SK-N-SH (cell line): Measurements from ENCODE around the gene UGT1A3. TPM values are rescaled to one million over a fixed set of nuclear protein-coding genes. Genes with fewer than 3 reads are reported as not detected.

ENCODE experiments used
- CTCF ChIA-PET: fragments of 300-600, 350-600 bp; formaldehyde crosslinking; extraction: SDS; loops from one replicate; lab custom pipeline; 2021; lab: Yijun Ruan, JAX
- POLR2A ChIA-PET: fragments of 350-600 bp; sonication (Branson Sonifier 250); formaldehyde crosslinking; extraction: SDS; loops from one replicate; lab custom pipeline; 2020; ENCODE audit warnings: antibody characterized with exemption, inconsistent platforms; lab: Yijun Ruan, JAX
- DNase-seq: peaks from one replicate; pipeline ENCODE4 v3.0.0; 2012
- H2AFZ ChIP-seq: fragments of 200-600 bp; sonication (generic); 2 replicates; pipeline ENCODE4 v1.8.1; 2016; ENCODE audit warnings: antibody characterized with exemption, mild to moderate bottlenecking, low read depth
- H3F3A ChIP-seq: fragments of 200-600 bp; sonication (generic); replicated peaks from 2 replicates; pipeline ENCODE3; 2016; ENCODE audit warnings: antibody characterized with exemption, mild to moderate bottlenecking; ENCODE audit not compliant: insufficient read depth
- H3K27ac ChIP-seq, 2 experiments: fragments of 200-500 bp in 1 of 2; fragments of 200-600 bp in 1 of 2; sonication (Bioruptor generic) in 1 of 2; sonication (generic), shearing (Covaris generic) in 1 of 2; 2 replicates each; pipeline versions ENCODE4 v1.5.1 to v1.6.1; 2014 to 2016; ENCODE audit warnings: low read depth in 2 of 2, inconsistent platforms in 1 of 2, low read length in 1 of 2, mild to moderate bottlenecking in 1 of 2, mixed read lengths in 1 of 2
- H3K27me3 ChIP-seq: fragments of 200-600 bp; sonication (generic), shearing (Covaris generic); 2 replicates; pipeline ENCODE4 v1.6.1; 2016; ENCODE audit warnings: mixed run types; ENCODE audit not compliant: insufficient read depth
- H3K36me3 ChIP-seq, 2 experiments: fragments of 200-500 bp in 1 of 2; fragments of 200-600 bp in 1 of 2; sonication (Bioruptor generic) in 1 of 2; sonication (generic) in 1 of 2; replicated peaks in 1 of 2; 2 replicates each; pipeline versions ENCODE3 to v1.5.1; 2014 to 2016; ENCODE audit warnings: low read length in 1 of 2, mild to moderate bottlenecking in 1 of 2; ENCODE audit not compliant: insufficient read depth in 2 of 2, control insufficient read depth in 1 of 2
- H3K4me1 ChIP-seq, 2 experiments: fragments of 200-500 bp in 1 of 2; fragments of 200-600 bp in 1 of 2; sonication (Bioruptor generic) in 1 of 2; sonication (generic), shearing (Covaris generic) in 1 of 2; 2 replicates each; pipeline versions ENCODE4 v1.5.1 to v1.6.1; 2014 to 2016; ENCODE audit warnings: low read depth in 1 of 2, low read length in 1 of 2, mixed run types in 1 of 2; ENCODE audit not compliant: insufficient read depth in 2 of 2, control insufficient read depth in 1 of 2
- H3K4me2 ChIP-seq: fragments of 200-600 bp; sonication (generic), shearing (Covaris generic); 2 replicates; pipeline ENCODE4 v1.6.1; 2017; ENCODE audit warnings: mixed run types
- H3K4me3 ChIP-seq, 2 experiments: fragments of 200-500 bp in 1 of 2; fragments of 200-600 bp in 1 of 2; sonication (Bioruptor generic) in 1 of 2; sonication (generic), shearing (Covaris generic) in 1 of 2; 2 replicates each; pipeline versions ENCODE4 v1.5.1 to v1.8.1; 2014 to 2016; ENCODE audit warnings: low read depth in 2 of 2, inconsistent platforms in 1 of 2, low read length in 1 of 2, mild to moderate bottlenecking in 1 of 2, mixed read lengths in 1 of 2, moderate library complexity in 1 of 2
- H3K79me2 ChIP-seq: fragments of 200-600 bp; sonication (generic); 2 replicates; pipeline ENCODE4 v1.8.1; 2017; ENCODE audit warnings: mild to moderate bottlenecking; ENCODE audit not compliant: insufficient read depth
- H3K9ac ChIP-seq: fragments of 200-600 bp; sonication (generic); 2 replicates; pipeline ENCODE4 v1.6.1; 2017; ENCODE audit warnings: mixed run types
- H3K9me2 ChIP-seq: fragments of 200-600 bp; sonication (generic); 2 replicates; pipeline ENCODE4 v1.6.1; 2017; ENCODE audit warnings: mixed run types
- H3K9me3 ChIP-seq: fragments of 200-600 bp; sonication (generic); 2 replicates; pipeline ENCODE4 v1.6.1; 2017; ENCODE audit warnings: mixed run types, mild to moderate bottlenecking, moderate library complexity
- H4K20me1 ChIP-seq: fragments of 200-600 bp; sonication (generic); 2 replicates; pipeline ENCODE4 v1.6.1; 2017; ENCODE audit warnings: mild to moderate bottlenecking, mixed run types; ENCODE audit not compliant: insufficient read depth
- EP300 ChIP-seq, 2 experiments: IDR thresholded peaks; 2 replicates each; pipeline versions ENCODE4 v1.4.0 to v1.6.1; 2012; ENCODE audit warnings: borderline replicate concordance in 1 of 2, low read depth in 1 of 2, low read length in 1 of 2
- FOXJ3 ChIP-seq: sonication (generic); formaldehyde crosslinking; IDR thresholded peaks from 2 replicates; pipeline ENCODE4 v1.5.1; 2020; ENCODE audit warnings: mild to moderate bottlenecking, missing genetic modification reagents
- JUND ChIP-seq: IDR thresholded peaks from 2 replicates; pipeline ENCODE4 v1.4.0; 2012
- MEF2A ChIP-seq: IDR thresholded peaks from 2 replicates; pipeline ENCODE4 v1.4.0; 2012; ENCODE audit warnings: low read depth, borderline replicate concordance
- NFIC ChIP-seq: IDR thresholded peaks from 2 replicates; pipeline ENCODE4 v1.4.0; 2012; ENCODE audit warnings: borderline replicate concordance
- POLR2AphosphoS5 ChIP-seq: IDR thresholded peaks from 2 replicates; pipeline ENCODE4 v1.6.1; 2012; ENCODE audit warnings: low read depth, low read length
- RAD21 ChIP-seq: IDR thresholded peaks from 2 replicates; pipeline ENCODE4 v1.6.1; 2012; ENCODE audit warnings: mild to moderate bottlenecking, low read length
- TCF12 ChIP-seq: IDR thresholded peaks from 2 replicates; pipeline ENCODE4 v1.4.0; 2012
- TEAD4 ChIP-seq: IDR thresholded peaks from 2 replicates; pipeline ENCODE4 v1.4.0; 2012; ENCODE audit warnings: mild to moderate bottlenecking, borderline replicate concordance; ENCODE audit not compliant: insufficient read depth
- YY1 ChIP-seq: IDR thresholded peaks from 2 replicates; pipeline ENCODE4 v1.4.0; 2012; ENCODE audit warnings: low read depth, mild to moderate bottlenecking
- WGBS: methylation state at CpG from one replicate; pipeline ENCODE4 v1.1.6; 2017; ENCODE audit warnings: low lambda C conversion rate; 5-methylcytosine and 5-hydroxymethylcytosine counted together
- polyA plus RNA-seq, 3 experiments: library from polyadenylated mRNA; depleted of rRNA; stranded (reverse); fragments of >200 nt; gene quantifications; 2 replicates each; pipeline ENCODE4 v1.2.3, GENCODE V29; 2012
- TF ChIP-seq, protein P1 (sequence below): IDR thresholded peaks from 2 replicates; pipeline ENCODE4 v1.6.1; 2012; ENCODE audit warnings: mild to moderate bottlenecking, low read depth, low read length, moderate library complexity
- TF ChIP-seq, protein P2 (sequence below): fragments of 150-350 bp; IDR thresholded peaks from 2 replicates; pipeline ENCODE4 v1.6.1; 2017; ENCODE audit warnings: antibody characterized with exemption, low read length, low read depth, borderline replicate concordance

UGT1A3 gene
- polyA plus RNA-seq, 1 of the 3 experiments (the other 2 are of a cell fraction): not detected

DNA sequence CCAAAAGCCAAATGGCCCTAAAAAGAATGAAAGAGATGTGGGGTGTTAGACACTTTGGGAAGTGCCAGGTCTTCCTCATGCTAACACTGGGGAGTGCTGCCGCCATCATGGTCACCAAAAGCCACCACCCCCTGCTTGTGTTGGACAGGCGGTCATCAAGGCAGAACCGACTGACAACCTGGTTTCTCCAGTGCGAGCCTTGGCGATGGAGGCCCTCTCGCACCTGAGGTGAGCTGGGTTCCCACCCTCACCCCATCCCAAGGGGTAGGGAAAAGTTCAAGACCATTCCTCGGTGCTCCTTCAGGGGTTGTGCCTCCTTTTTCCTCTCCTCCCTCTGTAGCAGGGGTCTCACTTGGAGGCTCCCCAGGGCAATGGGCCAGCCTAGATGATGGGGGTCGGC, 82.9 kb downstream of the UGT1A3 start:
- H3K27me3 ChIP-seq: no peaks in the 10 kb centered on the region; the same call in 1 of the 2 replicates
- 14% methylated on average over 1 of the region's 8 CpGs for WGBS

DNA sequence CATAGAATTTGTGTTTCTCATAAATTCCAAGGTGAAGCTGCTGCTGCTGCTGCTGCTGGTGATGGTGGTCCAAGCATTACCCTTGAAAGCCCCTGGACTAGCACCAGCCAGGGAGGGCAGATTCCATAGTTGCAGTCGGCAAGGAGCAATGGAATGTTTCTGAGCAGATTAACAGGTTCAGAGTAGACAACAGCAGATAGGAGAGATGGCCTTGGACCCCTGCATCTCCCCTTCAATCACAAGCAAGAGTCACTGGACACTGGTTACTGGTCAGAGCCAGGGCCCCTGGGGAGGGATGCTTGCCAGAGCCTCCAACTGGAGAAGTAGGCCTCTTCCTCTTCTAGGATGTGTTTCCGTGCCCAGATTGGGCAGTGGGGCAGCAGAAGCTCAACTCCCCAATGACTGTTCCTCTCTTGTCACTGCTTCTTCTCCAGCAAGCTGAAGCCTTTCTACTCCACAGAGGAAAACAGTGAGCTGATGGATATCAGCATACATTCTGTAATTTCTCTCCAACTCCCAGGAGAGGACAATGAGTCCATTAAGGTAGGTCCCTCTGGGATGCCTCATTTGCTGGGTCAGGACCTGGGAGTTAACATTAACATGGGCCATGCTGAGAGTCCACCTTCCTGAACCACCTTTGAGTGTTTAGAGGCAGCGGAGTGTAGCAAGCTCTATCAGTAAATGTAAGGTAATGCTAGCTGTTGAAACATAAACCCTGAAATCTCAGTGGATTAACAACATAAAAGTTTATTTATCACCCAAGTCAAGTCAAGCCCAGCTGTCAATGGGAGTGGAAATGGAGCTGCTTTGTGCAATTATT, 84.6 kb downstream of the UGT1A3 start:
- H3K36me3 ChIP-seq: no peaks in the 10 kb centered on the region
- H3K27ac ChIP-seq: no peak overlapping the region
- H3K4me2 ChIP-seq: no peak overlapping the region
- TF ChIP-seq YY1: no peak
- TF ChIP-seq EP300 (IDR thresholded peaks at IDR 0.05; ENCODE audit: borderline replicate concordance in 1 of 2, low read depth in 1 of 2, low read length in 1 of 2): no peak
- TF ChIP-seq TEAD4: no peak
- TF ChIP-seq TCF12: no peak
- no peak for TF ChIP-seq FOXJ3 (CRISPR knock-in tag)
- TF ChIP-seq RAD21: no peak
- no peak for TF ChIP-seq NFIC
- TF ChIP-seq, protein P1, sequence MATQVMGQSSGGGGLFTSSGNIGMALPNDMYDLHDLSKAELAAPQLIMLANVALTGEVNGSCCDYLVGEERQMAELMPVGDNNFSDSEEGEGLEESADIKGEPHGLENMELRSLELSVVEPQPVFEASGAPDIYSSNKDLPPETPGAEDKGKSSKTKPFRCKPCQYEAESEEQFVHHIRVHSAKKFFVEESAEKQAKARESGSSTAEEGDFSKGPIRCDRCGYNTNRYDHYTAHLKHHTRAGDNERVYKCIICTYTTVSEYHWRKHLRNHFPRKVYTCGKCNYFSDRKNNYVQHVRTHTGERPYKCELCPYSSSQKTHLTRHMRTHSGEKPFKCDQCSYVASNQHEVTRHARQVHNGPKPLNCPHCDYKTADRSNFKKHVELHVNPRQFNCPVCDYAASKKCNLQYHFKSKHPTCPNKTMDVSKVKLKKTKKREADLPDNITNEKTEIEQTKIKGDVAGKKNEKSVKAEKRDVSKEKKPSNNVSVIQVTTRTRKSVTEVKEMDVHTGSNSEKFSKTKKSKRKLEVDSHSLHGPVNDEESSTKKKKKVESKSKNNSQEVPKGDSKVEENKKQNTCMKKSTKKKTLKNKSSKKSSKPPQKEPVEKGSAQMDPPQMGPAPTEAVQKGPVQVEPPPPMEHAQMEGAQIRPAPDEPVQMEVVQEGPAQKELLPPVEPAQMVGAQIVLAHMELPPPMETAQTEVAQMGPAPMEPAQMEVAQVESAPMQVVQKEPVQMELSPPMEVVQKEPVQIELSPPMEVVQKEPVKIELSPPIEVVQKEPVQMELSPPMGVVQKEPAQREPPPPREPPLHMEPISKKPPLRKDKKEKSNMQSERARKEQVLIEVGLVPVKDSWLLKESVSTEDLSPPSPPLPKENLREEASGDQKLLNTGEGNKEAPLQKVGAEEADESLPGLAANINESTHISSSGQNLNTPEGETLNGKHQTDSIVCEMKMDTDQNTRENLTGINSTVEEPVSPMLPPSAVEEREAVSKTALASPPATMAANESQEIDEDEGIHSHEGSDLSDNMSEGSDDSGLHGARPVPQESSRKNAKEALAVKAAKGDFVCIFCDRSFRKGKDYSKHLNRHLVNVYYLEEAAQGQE: no peak
- no peak for TF ChIP-seq POLR2AphosphoS5
- TF ChIP-seq, protein P2, sequence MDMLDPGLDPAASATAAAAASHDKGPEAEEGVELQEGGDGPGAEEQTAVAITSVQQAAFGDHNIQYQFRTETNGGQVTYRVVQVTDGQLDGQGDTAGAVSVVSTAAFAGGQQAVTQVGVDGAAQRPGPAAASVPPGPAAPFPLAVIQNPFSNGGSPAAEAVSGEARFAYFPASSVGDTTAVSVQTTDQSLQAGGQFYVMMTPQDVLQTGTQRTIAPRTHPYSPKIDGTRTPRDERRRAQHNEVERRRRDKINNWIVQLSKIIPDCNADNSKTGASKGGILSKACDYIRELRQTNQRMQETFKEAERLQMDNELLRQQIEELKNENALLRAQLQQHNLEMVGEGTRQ: no peak
- TF ChIP-seq JUND: no peak
- TF ChIP-seq MEF2A: no peak
- H3K27me3 ChIP-seq: no peaks in the 10 kb centered on the region; the same call in 1 of the 2 replicates
- no peaks in the 10 kb centered on the region for H3K9me3 ChIP-seq
- no peak overlapping the region for H3K9ac ChIP-seq
- WGBS: 51% methylated on average over 3 of the region's 3 CpGs
- POLR2A ChIA-PET: no interaction called here
- no peaks in the 10 kb centered on the region for H4K20me1 ChIP-seq
- no peak overlapping the region for H2AFZ ChIP-seq
- no peak overlapping the region for H3K4me3 ChIP-seq
- DNase-seq: no peak
- peaks cover 0 to 3% of the 10 kb centered on the region in 2 experiments; a peak in 1 of 4 replicates for H3K4me1 ChIP-seq
- no peaks in the 10 kb centered on the region for H3K9me2 ChIP-seq
- no peaks in the 10 kb centered on the region for H3K79me2 ChIP-seq
- no peaks in the 10 kb centered on the region for H3F3A ChIP-seq
- CTCF ChIA-PET: interaction anchor here (1.3 kb wide), 1 partner anchor 105 kb away, joined by 3 read pairs; no protein-coding TSS in a partner anchor

More for the DNA sequence above, 82.9 kb downstream of the UGT1A3 start:
- Histone ChIP-seq H3K9ac (no peak overlapping the region), H3K9me2 (no peaks in the 10 kb centered on the region), H3K36me3 (no peaks in the 10 kb centered on the region), H3K4me2 (no peak overlapping the region), H3K4me3 (no peak overlapping the region), H4K20me1 (no peaks in the 10 kb centered on the region), H3K79me2 (no peaks in the 10 kb centered on the region), H3K4me1 (peaks cover 0 to 3% of the 10 kb centered on the region in 2 experiments; a peak in 1 of 4 replicates), H3F3A (no peaks in the 10 kb centered on the region), H2AFZ (no peak overlapping the region), H3K9me3 (no peaks in the 10 kb centered on the region), H3K27ac (no peak overlapping the region)
- POLR2A ChIA-PET: no interaction called here
- CTCF ChIA-PET: no interaction called here
- no peak for TF ChIP-seq YY1
- no peak for TF ChIP-seq TEAD4
- no peak for DNase-seq
